GM21390 (cell line): ENCODE results near the gene TBC1D1.

Experiments
- ATAC-seq: cut with Tn5 transposase; IDR thresholded peaks from one replicate; pipeline ENCODE4 v1.9.1; 2021; ENCODE audit not compliant: unreplicated experiment

The TBC1D1 gene

DNA sequence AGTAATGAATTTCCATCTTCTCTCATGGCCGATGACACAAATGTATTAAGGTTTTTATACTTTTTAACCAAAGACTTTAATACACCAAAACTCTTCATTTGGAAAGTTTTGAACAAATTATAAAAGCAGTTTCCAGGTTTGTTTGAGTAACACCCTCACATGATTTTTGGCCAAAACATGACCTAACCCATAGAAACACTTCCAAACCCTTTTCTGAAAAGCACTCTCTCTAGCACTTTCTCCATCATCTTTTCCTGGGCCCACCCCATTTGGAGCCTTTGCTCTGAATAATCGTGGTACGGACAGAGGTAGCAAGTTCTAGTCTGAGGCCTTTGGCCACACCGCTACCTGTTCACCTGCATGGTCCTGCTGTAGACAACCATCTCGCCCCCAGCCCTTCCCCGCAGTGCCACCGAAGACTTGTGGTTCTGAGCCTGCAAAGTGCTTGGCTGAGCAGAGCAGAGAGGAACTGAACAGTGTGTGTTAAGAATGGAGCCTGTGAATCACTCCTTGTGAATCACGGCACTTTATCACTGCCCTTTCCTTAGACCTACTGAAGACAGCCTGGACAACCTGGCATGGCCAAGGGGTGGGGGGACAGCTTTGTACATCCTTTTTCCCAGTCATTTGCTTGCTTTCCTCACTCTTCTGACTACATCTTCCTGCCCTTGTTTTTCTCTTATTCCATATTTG, 251.1 kb downstream of the TBC1D1 start:
- ATAC-seq: no peak

DNA sequence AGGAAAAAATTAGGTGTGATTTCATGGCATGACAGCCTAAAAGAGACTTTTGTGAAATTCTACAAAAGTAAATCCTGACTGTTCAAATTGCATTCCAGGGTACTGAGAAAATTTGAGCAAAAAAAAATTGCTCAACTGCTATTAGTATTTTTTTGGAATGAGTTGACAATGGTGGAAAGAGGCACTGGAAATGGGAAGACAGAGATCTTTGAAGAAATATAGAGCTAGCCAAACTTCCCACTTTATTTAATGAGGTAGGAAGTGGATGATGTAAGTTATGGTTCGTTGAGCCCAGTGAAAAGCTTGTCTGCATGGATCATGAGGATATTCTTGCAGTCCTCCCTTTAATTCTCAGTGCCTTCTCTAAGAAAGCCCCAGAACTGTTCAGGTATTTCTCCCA, 253.1 kb downstream of the TBC1D1 start:
- no peak for ATAC-seq

GRCh38 chr4:38145033-38145678, 254.3 kb downstream of the TBC1D1 start:
- no peak for ATAC-seq

DNA sequence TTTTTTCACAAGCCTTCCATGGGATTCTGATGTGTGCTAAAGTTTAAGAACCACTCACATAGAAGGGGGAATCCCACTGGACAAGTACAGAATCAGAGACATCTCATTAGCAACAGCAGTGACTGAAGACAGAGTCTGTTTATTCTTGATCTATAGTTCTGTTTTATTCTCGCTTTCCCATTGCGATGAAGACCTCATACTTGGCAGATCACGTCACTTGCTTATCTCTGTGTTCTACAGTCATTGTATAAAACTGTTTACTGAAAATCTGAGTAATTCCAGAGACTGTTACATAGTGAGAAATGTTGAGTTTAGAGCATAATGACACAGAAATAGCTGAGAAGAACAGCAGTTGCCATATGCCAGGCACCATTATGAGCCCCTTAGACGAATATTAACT, 254.9 kb downstream of the TBC1D1 start:
- ATAC-seq: no peak

- no peak for ATAC-seq
Measured at GRCh38 chr4:38146383-38146782, 255.5 kb downstream of the TBC1D1 start.

GRCh38 chr4:38149472-38149996, 258.6 kb downstream of the TBC1D1 start:
- no peak for ATAC-seq

DNA sequence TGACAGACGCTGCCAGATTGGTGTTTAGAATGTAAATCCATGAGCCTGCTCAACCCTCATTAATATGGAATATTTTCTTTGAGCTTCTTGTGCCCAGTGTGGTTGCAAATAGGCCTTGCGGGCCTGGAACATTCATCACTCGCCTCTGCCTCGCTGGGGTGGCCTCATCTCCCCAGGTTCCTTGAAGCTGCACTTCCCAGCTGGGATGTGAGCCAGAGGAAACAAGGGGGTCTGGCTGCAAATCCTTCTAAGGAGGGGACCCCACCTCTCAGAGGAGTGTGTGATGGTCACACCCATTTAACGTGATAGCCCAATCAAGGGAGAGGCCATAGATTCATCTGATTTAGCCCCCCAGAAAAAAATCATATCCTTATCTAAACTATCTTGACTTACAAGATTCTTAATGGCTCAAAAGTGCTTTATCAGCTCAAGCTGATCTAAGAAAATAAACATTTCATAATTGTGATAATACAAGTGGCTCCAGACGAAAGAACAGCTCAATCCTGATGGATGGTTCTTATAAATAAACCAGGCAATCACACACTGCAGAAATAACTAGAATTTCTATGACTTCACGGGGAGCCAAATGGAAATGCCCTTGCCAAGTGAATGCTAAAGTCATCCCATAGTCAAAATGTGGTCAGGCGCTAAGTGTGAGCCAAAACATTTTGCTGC, 259.2 kb downstream of the TBC1D1 start:
- no peak for ATAC-seq

GRCh38 chr4:38150766-38151165, 259.9 kb downstream of the TBC1D1 start:
- no peak for ATAC-seq

- no peak for ATAC-seq
Measured at GRCh38 chr4:38151873-38152272, 261.0 kb downstream of the TBC1D1 start.

- ATAC-seq: no peak
Measured at GRCh38 chr4:38152305-38152704, 261.4 kb downstream of the TBC1D1 start.

GRCh38 chr4:38152721-38153386, 262.0 kb downstream of the TBC1D1 start:
- no peak for ATAC-seq

- ATAC-seq: no peak
Measured at GRCh38 chr4:38153387-38153760, 262.5 kb downstream of the TBC1D1 start.

DNA sequence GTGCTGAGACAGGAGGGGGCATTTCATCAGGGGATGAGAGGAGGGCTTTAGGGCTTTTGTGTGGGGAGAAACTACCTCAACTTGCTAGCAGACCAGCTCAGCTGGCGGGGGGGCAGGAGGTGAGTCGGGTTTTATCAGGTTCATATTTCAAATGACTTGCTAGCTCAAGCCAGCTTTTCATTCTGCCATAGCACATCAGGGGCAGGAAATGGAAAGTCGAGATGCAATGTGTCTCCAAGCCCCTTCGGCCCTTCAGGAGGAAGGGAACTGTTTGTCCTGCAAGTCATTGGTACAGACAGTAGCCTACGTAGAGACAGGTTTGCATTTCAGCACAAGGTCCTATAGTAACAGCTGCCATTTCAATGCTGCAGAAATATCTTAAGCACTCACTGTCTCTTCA, 263.4 kb downstream of the TBC1D1 start:
- ATAC-seq: no peak

DNA sequence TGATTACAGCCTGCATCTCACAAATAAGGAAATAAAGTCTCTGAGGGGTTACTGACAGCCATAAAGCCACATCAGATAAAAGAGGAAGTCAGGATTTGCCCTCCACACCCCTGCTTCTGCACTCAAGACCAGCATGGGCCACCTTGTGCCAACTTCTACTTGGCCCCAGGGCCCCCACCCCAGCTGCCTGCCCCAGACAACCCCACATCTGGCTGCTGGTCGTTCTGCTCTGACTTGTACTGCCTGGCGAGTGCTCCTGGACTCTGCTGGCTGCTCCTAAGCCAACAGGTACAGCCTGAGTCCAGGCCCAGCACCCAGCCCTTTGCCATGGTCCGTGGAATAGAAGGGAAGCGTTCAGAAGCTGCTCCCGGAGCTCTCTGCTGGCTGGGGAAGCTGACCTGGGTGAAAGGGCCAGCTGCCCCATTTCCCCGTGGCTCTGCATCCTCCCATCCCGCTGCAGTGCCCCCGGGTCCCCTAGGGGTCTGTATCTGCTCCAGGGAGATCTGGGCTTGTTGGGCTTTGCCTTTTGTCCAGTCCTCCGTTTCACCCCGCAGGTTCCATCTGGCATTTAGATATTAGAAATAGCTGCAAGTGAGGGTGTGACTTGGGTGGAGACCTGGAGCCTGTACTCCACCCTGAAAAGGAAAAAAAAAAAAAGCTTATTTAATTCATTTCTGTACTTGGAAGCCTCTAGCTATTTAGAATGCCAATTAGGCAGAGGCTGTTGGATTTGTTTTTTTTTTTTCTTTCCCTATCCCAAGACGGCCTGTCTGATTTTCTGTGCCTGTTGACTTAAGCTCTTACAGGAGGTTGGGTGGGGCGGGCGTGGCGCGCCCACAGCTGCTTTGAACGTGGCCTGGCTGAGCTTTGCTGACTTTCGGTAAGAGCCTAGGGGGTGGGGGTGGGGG, 264.1 kb downstream of the TBC1D1 start:
- ATAC-seq: no peak

DNA sequence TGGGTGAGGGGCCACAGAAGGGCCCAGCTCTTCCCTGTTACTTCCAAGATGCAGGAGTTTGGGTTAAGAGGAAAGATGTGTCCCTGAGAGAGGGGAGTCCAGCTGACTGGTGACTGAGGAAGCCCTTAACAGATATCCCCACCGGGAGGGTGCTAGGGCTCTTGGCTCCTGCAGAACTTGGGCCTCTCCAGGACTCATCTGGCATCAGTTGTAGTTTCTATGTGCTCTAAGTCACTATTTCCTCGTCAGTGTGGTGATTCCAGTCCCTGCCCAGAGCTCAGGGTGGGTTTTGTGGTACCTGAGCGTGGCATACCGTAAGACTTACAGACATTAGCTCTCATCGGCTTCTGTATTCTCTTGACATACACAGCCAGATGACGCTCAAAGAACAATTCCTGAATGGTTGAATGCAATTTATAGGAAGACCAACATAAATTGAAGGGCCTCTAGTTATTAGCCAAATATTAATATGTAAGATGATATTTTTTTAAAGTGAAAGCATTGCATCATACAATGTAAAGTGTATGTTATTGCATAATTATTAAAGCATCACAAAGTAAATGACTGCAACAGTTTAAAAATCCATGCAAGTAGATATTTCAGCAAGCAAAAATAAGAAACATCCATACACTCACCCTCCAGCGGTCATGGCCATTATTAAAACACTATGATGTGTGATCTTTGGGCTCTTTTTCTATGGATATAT, 264.9 kb downstream of the TBC1D1 start:
- no peak for ATAC-seq

DNA sequence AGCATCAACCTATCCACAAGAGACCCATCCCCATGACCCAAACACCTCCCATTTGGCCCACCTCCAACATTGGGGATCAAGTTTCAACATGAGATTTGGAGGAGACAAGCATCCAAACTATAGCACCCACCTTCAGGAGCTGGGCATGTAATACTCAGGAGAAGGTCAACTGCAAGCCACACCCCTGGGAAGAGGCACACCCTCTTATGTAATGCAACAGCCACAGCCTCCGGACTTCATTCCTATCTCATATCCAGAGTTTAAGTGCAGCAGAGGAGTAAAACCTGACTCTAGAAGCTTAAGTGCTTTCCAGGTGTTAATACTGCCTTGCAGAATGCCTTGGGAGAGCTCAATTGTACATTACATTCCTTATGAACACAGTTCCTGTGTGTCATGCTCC, 266.7 kb downstream of the TBC1D1 start:
- ATAC-seq: no peak

DNA sequence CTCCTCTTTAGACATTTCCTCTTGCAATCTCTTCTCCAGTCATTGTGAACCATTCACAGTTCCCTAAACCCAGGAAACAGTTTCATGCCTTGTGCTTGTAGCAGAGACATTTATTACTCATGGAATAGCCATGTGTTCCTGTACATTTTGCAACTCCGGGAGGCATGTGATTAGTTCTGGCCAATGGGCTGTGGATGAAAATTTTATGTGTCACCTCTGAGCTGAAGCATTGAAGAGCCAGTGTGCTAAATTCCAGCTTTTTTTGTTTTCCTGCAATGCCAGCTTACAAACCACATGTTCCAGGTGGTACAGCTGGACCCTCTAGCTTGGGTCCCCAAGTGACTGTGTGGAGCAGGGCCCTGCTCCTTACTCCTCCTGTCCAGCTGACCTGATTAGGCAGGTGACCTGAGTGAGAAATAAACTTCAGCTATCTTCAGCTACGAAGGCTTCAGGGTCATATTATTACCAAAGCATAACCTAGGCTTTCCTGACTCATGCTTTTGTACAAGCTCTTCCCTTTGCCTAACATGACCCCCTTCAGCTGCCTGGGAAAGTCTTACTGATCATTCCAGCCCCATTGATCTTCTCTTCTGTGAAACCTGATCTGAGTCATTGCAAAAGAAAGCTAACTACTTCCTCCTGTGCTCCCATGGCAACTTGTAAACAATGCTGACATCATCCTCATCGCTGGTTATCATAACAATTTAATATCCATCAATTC, 269.8 kb downstream of the TBC1D1 start:
- peak; percentile 95 for ATAC-seq

GRCh38 chr4:38161208-38162113, 270.6 kb downstream of the TBC1D1 start:
- no peak for ATAC-seq
